Stimulated activated CD4-positive, alpha-beta T cell treated with anti-CD3 and anti-CD28 coated beads, Interleukin-15, amount 100 ng/mL, for 1 hour (primary cell): Measurements from ENCODE around the gene CYP1A2.
"Not testable (repeated sequence)": the region's sequence is repeated elsewhere in the genome, so short reads cannot be mapped to it uniquely, and the experiment has no call there.

Experiments
- DNase-seq, 2 donors: peaks; one replicate each; pipeline ENCODE4 v3.0.0-alpha.2; 2020; ENCODE audit warnings: low read depth in 1 of 2, low spot score in 1 of 2

CYP1A2 gene, protein sequence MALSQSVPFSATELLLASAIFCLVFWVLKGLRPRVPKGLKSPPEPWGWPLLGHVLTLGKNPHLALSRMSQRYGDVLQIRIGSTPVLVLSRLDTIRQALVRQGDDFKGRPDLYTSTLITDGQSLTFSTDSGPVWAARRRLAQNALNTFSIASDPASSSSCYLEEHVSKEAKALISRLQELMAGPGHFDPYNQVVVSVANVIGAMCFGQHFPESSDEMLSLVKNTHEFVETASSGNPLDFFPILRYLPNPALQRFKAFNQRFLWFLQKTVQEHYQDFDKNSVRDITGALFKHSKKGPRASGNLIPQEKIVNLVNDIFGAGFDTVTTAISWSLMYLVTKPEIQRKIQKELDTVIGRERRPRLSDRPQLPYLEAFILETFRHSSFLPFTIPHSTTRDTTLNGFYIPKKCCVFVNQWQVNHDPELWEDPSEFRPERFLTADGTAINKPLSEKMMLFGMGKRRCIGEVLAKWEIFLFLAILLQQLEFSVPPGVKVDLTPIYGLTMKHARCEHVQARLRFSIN

DNA sequence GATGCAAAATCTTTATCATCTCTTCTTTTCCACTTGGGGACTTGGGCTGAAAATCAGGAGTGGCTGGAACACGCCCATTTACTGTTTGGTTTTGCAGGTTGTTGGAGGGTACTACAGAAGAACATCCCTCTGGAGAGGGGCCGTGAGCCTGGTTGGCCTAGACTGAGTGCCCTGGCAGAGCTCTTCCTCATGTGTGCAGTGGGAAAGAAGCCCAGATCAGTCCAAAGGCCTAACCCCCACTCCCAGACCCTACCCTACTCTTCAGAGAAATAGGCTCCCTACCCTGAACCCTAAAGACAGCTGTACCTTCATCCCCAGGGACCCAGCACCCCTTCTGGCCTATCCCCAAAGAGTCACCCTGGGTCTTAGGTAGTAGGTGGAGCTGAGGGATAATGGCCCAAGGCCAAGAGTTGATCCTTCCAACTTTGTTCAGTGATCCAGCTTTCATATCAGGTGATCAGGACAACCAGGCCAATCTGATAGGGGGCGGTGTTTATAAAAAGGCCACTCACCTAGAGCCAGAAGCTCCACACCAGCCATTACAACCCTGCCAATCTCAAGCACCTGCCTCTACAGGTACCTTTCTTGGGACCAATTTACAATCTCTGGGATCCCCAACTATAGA lies at the start of gene CYP1A2:
TSS of gene CYP1A2 (plus strand) at position 524 of the 625 bp plus-strand sequence. CDS start 894 bp downstream, outside the sequence.
- no peak for DNase-seq

DNA sequence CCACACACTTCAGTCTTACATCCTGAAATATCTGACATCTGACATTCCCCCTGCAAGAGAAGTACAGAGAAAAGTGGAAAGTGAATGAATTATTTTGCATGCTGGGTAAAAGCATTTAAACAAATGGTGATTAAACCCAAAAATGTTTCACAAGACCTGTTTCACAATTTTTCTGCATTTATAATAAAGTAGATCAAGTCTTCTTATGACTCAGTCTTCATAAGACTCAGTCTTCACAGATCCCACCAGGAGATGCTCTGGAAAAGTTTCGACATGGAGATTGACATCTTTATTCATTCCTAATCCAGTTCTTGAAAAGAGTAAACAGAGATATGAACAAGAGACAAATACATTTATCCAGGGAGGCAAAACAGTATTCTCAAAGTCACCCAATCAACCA lies 39.6 kb upstream of the CYP1A2 start:
- DNase-seq = no peak

DNA sequence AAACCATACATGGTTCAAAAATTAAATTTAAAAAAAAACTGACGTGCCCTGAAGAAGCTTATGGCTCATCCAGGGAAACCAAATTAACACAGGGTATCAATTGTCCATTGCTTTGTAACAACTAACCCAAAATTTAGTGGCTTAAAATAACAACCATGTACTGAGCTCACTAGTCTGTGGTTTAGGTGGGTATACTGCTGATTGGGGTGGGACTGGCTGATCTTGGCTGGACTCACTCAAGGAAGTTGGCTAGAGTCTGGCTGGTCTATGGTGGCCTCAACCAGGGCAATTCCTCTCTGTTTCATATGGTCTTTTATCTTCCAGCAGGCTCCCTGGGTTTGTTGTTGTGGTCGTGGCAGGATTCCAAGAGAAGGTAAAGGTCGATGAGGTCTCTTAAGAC lies 38.8 kb upstream of the CYP1A2 start:
- no peak for DNase-seq

GRCh38 chr15:74710319-74711094 lies 38.1 kb upstream of the CYP1A2 start:
- DNase-seq = no peak

- no peak for DNase-seq
Measured at GRCh38 chr15:74712311-74712710, 36.3 kb upstream of the CYP1A2 start.

DNA sequence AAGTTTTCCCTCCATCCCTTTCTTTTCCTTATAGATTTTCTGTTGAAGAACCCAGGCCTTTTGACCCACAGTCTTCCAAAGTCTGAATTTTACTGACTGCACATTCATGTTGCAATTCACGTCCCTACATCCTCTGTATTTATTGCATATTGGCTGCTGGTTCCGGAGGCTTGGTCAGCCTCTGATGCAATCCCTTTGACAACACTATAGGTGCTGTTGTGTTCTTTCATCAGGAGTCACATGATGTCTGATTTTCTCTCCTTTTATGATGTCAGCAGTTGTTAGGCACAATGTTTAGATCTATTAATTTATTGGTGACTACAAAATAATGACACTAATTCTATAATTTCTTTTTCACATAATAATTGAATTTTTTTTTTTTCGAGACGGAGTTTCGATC lies 32.0 kb upstream of the CYP1A2 start:
- DNase-seq = no peak

DNA sequence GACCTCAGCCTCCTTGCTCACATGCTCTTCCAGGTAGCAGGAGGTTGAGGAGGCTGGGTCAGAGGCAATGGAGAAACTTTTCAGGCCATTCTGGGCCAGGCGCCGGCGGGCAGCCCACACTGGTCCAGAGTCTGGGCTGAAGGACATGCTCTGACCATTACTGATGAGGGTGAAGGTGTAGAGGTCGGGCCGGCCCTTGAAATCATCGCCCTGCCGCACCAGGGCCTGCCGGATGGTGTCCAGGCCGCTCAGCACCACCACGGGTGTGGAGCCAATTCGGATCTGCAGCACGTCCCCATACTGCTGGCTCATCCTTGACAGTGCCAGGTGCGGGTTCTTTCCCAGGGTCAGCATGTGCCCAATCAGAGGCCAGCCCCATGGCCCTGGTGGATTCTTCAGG lies 26.1 kb upstream of the CYP1A2 start:
- no peak for DNase-seq

GRCh38 chr15:74723187-74723586 lies 25.5 kb upstream of the CYP1A2 start:
- DNase-seq = no peak

- no peak for DNase-seq
Measured at GRCh38 chr15:74723754-74724334, 24.8 kb upstream of the CYP1A2 start.

- no peak for DNase-seq
Measured at GRCh38 chr15:74724570-74725224, 23.9 kb upstream of the CYP1A2 start.

GRCh38 chr15:74725225-74725774 lies 23.3 kb upstream of the CYP1A2 start, which contains the start of gene CYP1A1:
TSS of gene CYP1A1 (minus strand) at chr15:74725528. CDS start at chr15:74723097, 2,431 bp downstream.
- peak in 1 of 2 donors; percentile 14 for DNase-seq

DNA sequence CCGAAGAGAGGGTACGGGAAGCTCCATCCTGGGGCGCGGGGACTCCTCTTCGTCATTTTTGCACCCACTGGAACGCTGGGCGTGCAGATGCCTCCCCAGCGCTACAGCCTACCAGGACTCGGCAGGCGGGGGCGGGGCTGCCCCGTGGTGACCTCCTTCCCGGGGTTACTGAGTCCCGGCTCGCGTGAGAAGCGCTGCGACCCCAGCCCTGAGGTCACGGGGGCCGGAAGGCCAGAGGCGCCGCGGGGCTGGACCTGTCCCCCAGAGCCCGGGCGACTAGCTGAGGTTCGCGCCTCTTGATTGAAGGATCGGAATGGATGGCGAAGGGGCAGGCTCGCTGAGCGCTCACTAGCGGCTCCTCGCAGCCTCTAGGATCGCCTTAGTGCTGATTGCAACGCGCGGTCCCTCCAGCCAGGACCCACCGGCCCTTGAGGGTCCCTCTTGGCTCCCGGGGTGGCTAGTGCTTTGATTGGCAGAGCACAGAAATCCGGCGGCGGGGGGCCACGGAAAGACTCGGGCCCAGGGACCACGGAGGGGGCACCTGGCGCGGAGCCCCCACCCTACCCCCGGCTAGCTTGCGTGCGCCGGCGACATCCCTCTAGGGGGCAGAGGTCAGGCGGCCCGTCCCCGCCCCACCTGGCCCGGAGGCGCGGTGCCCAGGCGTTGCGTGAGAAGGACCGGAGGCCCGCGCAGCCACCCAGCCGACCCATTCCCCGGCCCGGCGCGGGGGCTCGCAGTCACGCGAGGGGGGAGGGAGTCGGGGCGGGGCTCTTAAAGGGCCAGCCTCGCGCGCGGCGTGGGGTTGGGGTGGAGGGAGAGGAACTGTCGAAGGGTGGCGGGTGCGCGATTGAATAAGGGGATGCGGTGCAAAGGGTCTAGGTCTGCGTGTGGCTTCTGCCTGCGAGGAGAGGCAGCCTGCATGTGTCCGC lies 22.5 kb upstream of the CYP1A2 start:
- DNase-seq = peak; percentile 16 to 48

DNA sequence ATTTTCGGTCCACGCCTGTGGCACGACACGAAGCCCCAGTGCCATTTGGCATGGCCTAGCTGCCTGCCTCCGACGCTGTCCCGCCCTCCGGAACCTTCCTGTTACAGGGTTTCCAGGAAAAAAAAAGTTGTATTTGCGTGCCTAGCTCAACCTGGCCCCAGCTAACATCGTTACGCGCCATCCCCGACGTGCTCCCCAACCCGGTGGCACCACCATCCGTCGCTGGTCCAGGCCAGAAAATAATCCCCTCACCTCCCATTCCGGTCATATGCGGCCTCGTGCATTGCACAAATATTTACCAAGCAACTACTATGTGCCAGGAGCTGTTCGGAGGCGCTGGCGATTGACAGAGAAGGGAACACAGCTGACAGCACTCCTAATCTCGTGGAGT lies 21.9 kb upstream of the CYP1A2 start:
- DNase-seq = no peak

DNA sequence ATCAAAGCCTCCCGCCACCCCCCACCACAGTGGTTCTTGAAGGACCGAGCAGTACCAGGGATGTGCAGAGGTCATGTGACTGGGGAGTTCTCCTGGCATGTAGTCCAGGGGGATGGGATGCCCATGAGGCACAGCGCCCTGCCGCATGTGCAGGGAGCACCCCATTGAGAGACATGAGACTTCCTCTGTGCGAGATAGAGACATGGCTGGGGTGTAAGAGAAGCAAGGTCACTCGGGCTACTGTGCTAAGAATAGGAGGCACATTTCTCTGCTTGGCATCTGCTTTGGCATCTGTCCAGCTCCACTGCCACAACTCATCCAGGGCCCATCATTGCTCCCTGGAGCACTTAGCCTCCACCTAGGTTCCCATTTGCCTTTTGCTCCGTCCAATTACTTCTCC lies 20.9 kb upstream of the CYP1A2 start:
- DNase-seq = no peak

- DNase-seq = not testable (repeated sequence)
Measured at GRCh38 chr15:74728699-74729098, 19.9 kb upstream of the CYP1A2 start.

- DNase-seq = not testable (repeated sequence)
Measured at GRCh38 chr15:74729372-74729771, 19.3 kb upstream of the CYP1A2 start.

- DNase-seq = no peak
Measured at GRCh38 chr15:74730619-74731316, 17.9 kb upstream of the CYP1A2 start.

DNA sequence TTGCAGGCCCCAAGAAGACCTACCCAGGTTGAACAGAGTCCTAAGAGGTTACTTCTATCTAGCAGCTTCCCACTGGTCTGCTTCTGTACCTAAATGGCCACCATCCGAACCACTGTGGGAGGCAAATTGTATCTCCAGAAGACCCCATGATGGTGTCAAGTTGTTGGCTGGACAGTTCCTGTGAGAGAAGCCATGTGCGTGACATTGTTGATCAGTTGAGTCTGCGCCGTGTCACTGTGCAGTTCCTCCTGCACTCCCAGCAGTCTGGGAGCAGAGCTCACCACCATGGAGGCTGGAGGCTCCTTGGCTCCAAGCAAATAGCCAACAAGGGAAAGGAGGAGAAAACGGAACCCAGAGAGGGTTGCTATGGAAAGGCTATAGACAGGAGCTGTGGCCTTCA lies 15.8 kb upstream of the CYP1A2 start:
- no peak for DNase-seq

- DNase-seq = no peak
Measured at GRCh38 chr15:74733269-74733668, 15.4 kb upstream of the CYP1A2 start.
